Nephron (organoid): ENCODE results near the gene LTB.
A peak's percentile ranks its signal among the peaks of the same experiment; 100 is the strongest.

ENCODE experiments used
- H3K27ac Mint-ChIP-seq, 3 experiments: 2 replicates each; pipeline ENCODE4 v1.8.0; 2020; ENCODE audit warnings: mixed read lengths in 3 of 3, mild to moderate bottlenecking in 2 of 3, moderate library complexity in 1 of 3
- H3K27me3 Mint-ChIP-seq: 2 replicates; pipeline ENCODE4 v1.8.0; 2021; ENCODE audit warnings: low read depth, mild to moderate bottlenecking, moderate library complexity, mixed read lengths
- H3K36me3 Mint-ChIP-seq: 2 replicates; pipeline ENCODE4 v1.8.0; 2020; ENCODE audit warnings: low read depth, mixed read lengths
- H3K4me1 Mint-ChIP-seq: 2 replicates; pipeline ENCODE4 v1.8.0; 2020; ENCODE audit warnings: mixed read lengths
- H3K4me3 Mint-ChIP-seq, 3 experiments: 2 replicates each; pipeline ENCODE4 v1.8.0; 2020; ENCODE audit warnings: mild to moderate bottlenecking in 3 of 3, mixed read lengths in 3 of 3, moderate library complexity in 2 of 3
- H3K9me3 Mint-ChIP-seq: 2 replicates; pipeline ENCODE4 v1.8.0; 2020; ENCODE audit warnings: mixed read lengths
- CTCF ChIP-seq, 3 experiments: fragments of 200-600 bp; sonication (generic); IDR thresholded peaks; one replicate each; pipeline ENCODE4 v1.5.0; 2021; ENCODE audit warnings: antibody characterized with exemption in 3 of 3; ENCODE audit not compliant: unreplicated experiment in 3 of 3

The LTB gene

DNA sequence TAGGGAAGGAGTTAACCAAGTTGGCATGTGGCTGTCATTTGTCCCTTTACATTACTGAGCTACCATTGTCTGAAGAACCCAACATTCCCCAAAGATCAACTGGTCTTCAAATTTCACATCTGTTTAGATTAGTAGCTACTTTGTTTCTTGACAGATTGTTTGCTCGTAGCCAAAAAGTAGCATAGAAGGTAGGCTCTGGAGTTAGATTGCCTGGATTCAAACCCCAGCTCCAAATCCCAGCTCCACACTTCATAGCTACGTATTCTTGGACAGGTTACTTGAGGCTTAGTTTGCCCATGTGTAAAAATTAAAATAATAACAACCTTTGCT, 33.7 kb downstream of the LTB start:
- H3K27ac Mint-ChIP-seq = peak overlapping the region in 2 of 3 experiments; percentile 40 to 89
- peaks cover 28% of the 10 kb centered on the region for H3K36me3 Mint-ChIP-seq
- peak overlapping the region; percentile 73 to 89 (median 83) for H3K4me3 Mint-ChIP-seq
- H3K4me1 Mint-ChIP-seq = peaks cover 34% of the 10 kb centered on the region
- no peak for TF ChIP-seq CTCF (IDR thresholded peaks at IDR 0.05; ENCODE audit: unreplicated experiment in 3 of 3)
- H3K9me3 Mint-ChIP-seq = no peaks in the 10 kb centered on the region
- H3K27me3 Mint-ChIP-seq = no peaks in the 10 kb centered on the region

- no peak for TF ChIP-seq CTCF (IDR thresholded peaks at IDR 0.05; ENCODE audit: unreplicated experiment in 3 of 3)
- Mint-ChIP-seq H3K9me3 (no peaks in the 10 kb centered on the region), H3K27me3 (no peaks in the 10 kb centered on the region), H3K27ac (peak overlapping the region; percentile 29 to 89 (median 77)), H3K4me3 (peak overlapping the region; percentile 83 to 89 (median 84)), H3K4me1 (peaks cover 34% of the 10 kb centered on the region), H3K36me3 (peaks cover 24% of the 10 kb centered on the region)
Observed at GRCh38 chr6:31547727-31548543, 34.3 kb downstream of the LTB start.

DNA sequence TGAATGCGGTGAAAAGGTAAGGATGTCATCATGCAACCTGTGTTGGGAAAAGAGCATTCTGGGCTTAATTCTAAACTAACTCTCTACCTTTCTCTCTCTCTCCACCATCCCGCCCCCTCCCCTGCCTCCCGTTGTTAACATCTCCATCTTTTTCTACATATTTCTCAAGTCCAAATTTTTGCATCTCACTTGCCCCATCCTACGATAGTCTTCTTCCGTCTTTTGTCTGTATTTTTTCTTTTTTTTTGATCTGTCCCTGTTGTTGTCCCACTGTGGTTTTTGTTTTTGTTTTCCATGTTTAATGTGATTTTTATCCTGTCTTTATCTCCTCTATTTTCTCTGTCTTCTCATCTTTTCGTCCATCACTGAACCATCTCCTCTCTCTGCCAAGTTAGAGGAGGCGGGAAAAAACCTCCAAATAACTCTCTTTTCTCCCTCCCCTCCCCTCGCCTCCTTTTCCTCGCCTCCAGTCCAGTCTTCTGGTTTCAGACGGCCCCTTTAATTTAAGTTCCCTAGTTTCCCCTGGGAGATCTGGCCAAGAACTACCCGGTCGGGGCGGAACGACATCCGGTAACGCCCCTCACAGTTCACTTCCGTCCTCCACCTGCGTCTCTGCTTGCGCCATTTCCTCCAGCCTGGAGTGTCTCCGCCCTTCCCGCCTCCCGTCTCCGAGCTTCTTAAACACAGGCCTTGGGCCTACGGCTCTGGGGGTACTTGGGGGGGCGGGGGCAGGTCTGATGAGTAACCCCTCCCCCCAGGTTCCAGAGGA, 35.1 kb downstream of the LTB start, which contains the start of gene NFKBIL1:
Gene NFKBIL1, plus strand, starts transcription at position 651 of the 769 bp plus-strand sequence. Its CDS starts 87 bp downstream, at position 738.
- Mint-ChIP-seq H3K4me3 (peak within 1 kb of the TSS; percentile 83 to 89 (median 84)), H3K9me3 (no peaks in the 10 kb centered on the region), H3K27ac (peak within 1 kb of the TSS; percentile 29 to 89 (median 77)), H3K27me3 (no peaks in the 10 kb centered on the region), H3K36me3 (peaks cover 24% of the 10 kb centered on the region), H3K4me1 (peaks cover 34% of the 10 kb centered on the region)
- TF ChIP-seq CTCF (IDR thresholded peaks at IDR 0.05; ENCODE audit: unreplicated experiment in 3 of 3) = peak in 1 of 3 experiments; percentile 22

DNA sequence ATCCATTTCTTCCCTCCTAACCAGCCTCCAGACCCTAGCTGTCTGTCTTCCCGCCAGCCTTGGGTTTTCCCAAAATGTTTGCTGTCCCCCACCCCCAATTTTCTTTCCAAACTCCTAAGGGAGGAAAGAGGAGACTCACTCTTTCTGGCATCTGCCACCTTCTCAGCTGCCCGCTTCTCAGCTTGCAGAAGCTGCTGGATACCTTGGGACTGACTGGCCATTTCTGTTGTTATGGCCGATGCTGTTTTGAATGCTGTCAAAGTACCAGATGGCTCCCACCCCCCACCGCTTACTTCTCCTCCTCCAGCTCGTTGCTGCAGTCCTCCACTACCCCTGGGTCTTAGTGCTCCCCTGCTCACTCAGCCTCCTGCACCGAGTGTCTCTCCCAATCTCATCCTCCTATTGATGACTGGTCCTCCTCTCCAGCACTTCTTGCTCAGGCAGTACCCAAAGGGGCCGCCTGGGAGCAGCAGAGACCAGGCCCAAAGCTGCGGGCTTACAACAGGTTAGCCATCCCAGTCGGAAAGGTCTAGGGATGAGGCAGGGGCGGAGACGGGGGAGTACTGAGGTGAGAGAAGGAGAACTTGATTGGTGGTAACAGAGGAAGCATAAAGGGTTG, 35.8 kb downstream of the LTB start, which contains the start of gene ATP6V1G2:
Gene ATP6V1G2, minus strand, starts transcription at position 270 of the 619 bp plus-strand sequence. Its CDS starts 49 bp downstream, at position 221.
- Mint-ChIP-seq H3K9me3 (no peaks in the 10 kb centered on the region), H3K4me1 (peaks cover 34% of the 10 kb centered on the region), H3K4me3 (peak within 1 kb of the TSS; percentile 83 to 89 (median 84)), H3K27me3 (no peaks in the 10 kb centered on the region), H3K36me3 (peaks cover 23% of the 10 kb centered on the region), H3K27ac (peak within 1 kb of the TSS; percentile 29 to 89 (median 77))
- TF ChIP-seq CTCF (IDR thresholded peaks at IDR 0.05; ENCODE audit: unreplicated experiment in 3 of 3) = peak; percentile 92 to 98 (median 95)

DNA sequence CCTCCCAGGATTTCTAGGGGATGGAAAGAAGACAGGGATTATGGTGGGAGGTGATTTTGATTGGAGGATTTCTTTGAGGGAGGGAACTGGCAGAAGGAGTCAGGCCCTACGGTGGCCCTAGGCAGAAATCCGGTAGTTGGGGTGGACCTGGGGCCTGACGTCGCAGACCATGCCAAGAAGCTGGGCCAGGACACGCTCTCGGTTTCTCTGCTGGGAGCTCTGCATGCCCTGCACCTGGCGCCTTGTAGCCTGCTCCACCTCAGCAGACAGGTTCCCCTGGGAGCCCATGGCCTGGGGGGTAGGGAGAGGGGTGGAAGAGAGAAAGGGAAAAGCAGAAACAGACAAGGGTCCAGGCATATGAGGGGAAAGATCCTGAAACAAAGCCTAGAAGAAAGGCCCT, 36.9 kb downstream of the LTB start:
- no peak for TF ChIP-seq CTCF (IDR thresholded peaks at IDR 0.05; ENCODE audit: unreplicated experiment in 3 of 3)
- Mint-ChIP-seq H3K4me3 (peak overlapping the region; percentile 83 to 89 (median 84)), H3K9me3 (no peaks in the 10 kb centered on the region), H3K27ac (peak overlapping the region in 2 of 3 experiments; percentile 5 to 48), H3K27me3 (no peaks in the 10 kb centered on the region), H3K4me1 (peaks cover 41% of the 10 kb centered on the region), H3K36me3 (peaks cover 24% of the 10 kb centered on the region)
